NB4 (cell line): ENCODE data around the gene CCDC66.

Experiments used
- POLR2A ChIP-seq: IDR thresholded peaks from 2 replicates; pipeline ENCODE4 v1.6.1; 2011; ENCODE audit warnings: mild to moderate bottlenecking; ENCODE audit not compliant: insufficient read length; ENCODE audit errors: extremely low read depth
- TF ChIP-seq, protein P1 (sequence below): IDR thresholded peaks from one replicate; pipeline ENCODE4 v1.5.1; 2012; ENCODE audit warnings: low read depth, low read length

DNA sequence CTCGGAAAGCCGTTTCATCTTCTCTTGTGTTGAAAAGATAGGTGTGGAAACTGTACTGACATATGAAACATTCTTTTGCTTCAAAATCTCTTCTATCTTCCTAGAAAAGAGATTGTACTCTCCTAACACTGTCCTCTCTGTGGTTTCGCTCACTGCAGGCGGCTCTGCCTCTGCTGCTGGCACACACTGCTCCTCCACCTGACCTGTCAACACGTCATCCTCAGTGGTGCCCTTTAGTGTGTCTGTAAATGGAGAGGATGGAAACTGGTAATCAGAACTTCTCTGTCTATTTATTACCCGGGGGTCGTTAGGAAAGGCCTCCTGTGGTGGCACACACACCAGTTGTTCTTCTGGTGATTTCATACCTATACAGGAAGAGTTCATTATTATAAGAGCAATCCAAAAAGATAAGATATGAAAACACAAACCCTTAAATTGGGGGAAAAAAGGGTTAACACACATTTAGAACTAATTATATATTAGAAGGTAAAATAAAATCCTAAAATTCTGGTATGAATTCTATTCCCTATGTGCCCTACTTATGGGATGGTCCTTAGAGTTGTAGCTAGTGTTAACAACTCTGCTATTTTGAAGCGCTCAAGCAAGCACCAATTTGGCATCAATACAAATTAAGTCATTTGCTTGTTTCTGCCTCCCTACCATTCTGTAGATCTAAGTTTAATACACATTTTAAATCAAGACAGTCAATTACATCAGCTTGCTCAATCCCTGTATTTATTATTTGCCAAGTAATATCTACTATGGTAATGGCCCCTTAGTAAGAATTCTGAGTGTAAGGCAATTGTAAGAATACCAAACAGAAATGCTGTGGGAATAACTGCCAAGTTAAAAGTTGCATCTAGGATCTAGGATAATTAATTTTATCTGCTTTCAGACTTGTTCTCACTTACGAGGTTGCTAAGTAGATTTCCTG, 76.9 kb downstream of the CCDC66 start:
- TF ChIP-seq, protein P1, sequence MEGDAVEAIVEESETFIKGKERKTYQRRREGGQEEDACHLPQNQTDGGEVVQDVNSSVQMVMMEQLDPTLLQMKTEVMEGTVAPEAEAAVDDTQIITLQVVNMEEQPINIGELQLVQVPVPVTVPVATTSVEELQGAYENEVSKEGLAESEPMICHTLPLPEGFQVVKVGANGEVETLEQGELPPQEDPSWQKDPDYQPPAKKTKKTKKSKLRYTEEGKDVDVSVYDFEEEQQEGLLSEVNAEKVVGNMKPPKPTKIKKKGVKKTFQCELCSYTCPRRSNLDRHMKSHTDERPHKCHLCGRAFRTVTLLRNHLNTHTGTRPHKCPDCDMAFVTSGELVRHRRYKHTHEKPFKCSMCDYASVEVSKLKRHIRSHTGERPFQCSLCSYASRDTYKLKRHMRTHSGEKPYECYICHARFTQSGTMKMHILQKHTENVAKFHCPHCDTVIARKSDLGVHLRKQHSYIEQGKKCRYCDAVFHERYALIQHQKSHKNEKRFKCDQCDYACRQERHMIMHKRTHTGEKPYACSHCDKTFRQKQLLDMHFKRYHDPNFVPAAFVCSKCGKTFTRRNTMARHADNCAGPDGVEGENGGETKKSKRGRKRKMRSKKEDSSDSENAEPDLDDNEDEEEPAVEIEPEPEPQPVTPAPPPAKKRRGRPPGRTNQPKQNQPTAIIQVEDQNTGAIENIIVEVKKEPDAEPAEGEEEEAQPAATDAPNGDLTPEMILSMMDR, result no peak
- no peak for TF ChIP-seq POLR2A
